Panc1 (cell line): ENCODE data around the gene WDR93.

Experiments
- CTCF ChIP-seq: fragments of 450-650 bp; IDR thresholded peaks from 2 replicates; pipeline ENCODE4 v1.5.1; 2017; ENCODE audit warnings: mild to moderate bottlenecking
- POLR2AphosphoS5 ChIP-seq: IDR thresholded peaks from 2 replicates; pipeline ENCODE4 v1.6.1; 2012; ENCODE audit warnings: mild to moderate bottlenecking, low read depth, low read length, moderate library complexity
- SIN3A ChIP-seq: IDR thresholded peaks from 2 replicates; pipeline ENCODE4 v1.6.1; 2012; ENCODE audit warnings: low read depth, mild to moderate bottlenecking, low read length, moderate library complexity, borderline replicate concordance; ENCODE audit not compliant: insufficient read depth

GRCh38 chr15:89646416-89647141 is 44.0 kb upstream of the WDR93 start:
- TF ChIP-seq CTCF: no peak
- TF ChIP-seq POLR2AphosphoS5: no peak
- no peak for TF ChIP-seq SIN3A
